ENCODE data around the gene OR51T1.

DNA sequence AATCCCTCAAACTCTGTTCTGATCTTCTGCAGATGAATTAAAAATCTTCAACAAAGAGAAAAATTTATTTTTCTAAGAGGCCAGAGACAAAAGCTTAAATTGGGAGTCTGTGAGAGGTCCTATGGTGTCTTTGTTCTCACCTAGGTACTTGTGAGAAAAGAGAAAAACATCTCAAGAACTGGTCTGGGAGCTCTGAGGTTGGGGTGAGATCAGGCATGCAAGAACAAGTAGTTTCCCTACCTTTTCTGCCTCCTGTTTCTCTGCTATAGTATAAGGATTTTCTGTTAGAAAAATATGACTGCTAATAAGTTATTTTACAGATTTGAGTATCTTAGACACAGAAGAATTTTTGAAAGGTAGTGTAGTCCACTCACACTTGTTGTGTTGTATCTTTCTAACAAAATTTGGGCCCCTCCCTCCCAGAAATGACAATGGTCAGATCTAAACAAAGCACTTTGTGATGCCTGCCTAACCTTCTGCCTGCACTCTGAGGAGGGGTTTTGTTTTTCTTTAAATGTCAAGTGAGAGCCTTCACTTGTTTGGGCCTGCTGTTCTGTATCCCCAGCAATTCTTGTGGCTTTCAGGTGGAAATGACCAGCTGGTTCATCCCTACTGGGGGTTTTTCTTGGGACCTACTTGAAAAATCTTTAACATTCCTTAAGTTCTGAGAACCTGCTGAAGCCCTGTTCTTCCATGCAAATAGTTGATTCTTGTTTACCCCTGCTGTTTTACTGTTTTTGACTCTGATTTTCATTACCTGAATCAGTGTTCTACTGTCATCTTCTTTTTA lies 19.1 kb upstream of the OR51T1 start:
- TF ChIP-seq, protein P1, sequence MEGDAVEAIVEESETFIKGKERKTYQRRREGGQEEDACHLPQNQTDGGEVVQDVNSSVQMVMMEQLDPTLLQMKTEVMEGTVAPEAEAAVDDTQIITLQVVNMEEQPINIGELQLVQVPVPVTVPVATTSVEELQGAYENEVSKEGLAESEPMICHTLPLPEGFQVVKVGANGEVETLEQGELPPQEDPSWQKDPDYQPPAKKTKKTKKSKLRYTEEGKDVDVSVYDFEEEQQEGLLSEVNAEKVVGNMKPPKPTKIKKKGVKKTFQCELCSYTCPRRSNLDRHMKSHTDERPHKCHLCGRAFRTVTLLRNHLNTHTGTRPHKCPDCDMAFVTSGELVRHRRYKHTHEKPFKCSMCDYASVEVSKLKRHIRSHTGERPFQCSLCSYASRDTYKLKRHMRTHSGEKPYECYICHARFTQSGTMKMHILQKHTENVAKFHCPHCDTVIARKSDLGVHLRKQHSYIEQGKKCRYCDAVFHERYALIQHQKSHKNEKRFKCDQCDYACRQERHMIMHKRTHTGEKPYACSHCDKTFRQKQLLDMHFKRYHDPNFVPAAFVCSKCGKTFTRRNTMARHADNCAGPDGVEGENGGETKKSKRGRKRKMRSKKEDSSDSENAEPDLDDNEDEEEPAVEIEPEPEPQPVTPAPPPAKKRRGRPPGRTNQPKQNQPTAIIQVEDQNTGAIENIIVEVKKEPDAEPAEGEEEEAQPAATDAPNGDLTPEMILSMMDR (IDR thresholded peaks at IDR 0.05): no peak
- TF ChIP-seq POLR2A (IDR thresholded peaks at IDR 0.05): no peak

Measured in uterus (tissue), 2 donors.